K562 (cell line): Measurements from ENCODE around the gene FAM118B. TPM values are rescaled to one million over a fixed set of nuclear protein-coding genes. Genes with fewer than 3 reads are reported as not detected.

ENCODE experiments used
- AFF1 ChIP-seq, 2 experiments: fragments of 450-650 bp; IDR thresholded peaks; 2 replicates each; pipeline ENCODE4 v1.6.1; 2018; ENCODE audit warnings: mild to moderate bottlenecking in 2 of 2, low read depth in 1 of 2; ENCODE audit not compliant: partially characterized antibody in 2 of 2
- CBX5 ChIP-seq: IDR thresholded peaks from 2 replicates; pipeline ENCODE4 v1.6.1; 2014; ENCODE audit warnings: low read depth, borderline replicate concordance
- CREB3L1 ChIP-seq: fragments of 450-650 bp; IDR thresholded peaks from 2 replicates; pipeline ENCODE4 v1.6.1; 2014; ENCODE audit warnings: low read depth, mild to moderate bottlenecking, moderate library complexity, borderline replicate concordance
- FOXK2 ChIP-seq, 2 experiments: fragments of 450-650 bp; IDR thresholded peaks in 1 of 2; conservative IDR thresholded peaks in 1 of 2; 2 replicates each; pipeline ENCODE4 v1.6.1; 2016; ENCODE audit warnings: low read depth in 2 of 2, mild to moderate bottlenecking in 1 of 2
- HES1 ChIP-seq: fragments of 450-650 bp; IDR thresholded peaks from 2 replicates; pipeline ENCODE4 v1.6.1; 2016; ENCODE audit warnings: low read depth, mild to moderate bottlenecking, moderate library complexity
- MAX ChIP-seq: sonication (generic); formaldehyde crosslinking; IDR thresholded peaks from 2 replicates; pipeline ENCODE4 v1.9.0; 2022; ENCODE audit warnings: mild to moderate bottlenecking, missing genetic modification reagents
- MED1 ChIP-seq: sonication (generic); formaldehyde crosslinking; IDR thresholded peaks from 2 replicates; pipeline ENCODE4 v1.8.1; 2023; ENCODE audit warnings: missing genetic modification reagents, borderline replicate concordance
- PATZ1 ChIP-seq: fragments of 250-450 bp; sonication (Bioruptor Pico); IDR thresholded peaks from 2 replicates; pipeline ENCODE4 v1.5.0; 2020; ENCODE audit warnings: mild to moderate bottlenecking, borderline replicate concordance
- PHF20 ChIP-seq: fragments of 450-650 bp; IDR thresholded peaks from 2 replicates; pipeline ENCODE4 v1.6.1; 2018; ENCODE audit not compliant: partially characterized antibody
- THAP12 ChIP-seq: fragments of 250-450 bp; sonication (Bioruptor Pico); IDR thresholded peaks from 2 replicates; pipeline ENCODE4 v1.9.0; 2021; ENCODE audit warnings: mild to moderate bottlenecking, inconsistent platforms
- ZNF121 ChIP-seq: sonication (generic); formaldehyde crosslinking; conservative IDR thresholded peaks from 2 replicates; pipeline ENCODE4 v1.8.0; 2022; ENCODE audit warnings: missing genetic modification reagents
- ZNF133 ChIP-seq: fragments of 250-450 bp; sonication (Bioruptor Pico); IDR thresholded peaks from 2 replicates; pipeline ENCODE4 v1.4.0; 2020; ENCODE audit warnings: mild to moderate bottlenecking
- polyA plus RNA-seq, 8 experiments: library from polyadenylated mRNA; depleted of rRNA in 4 of 8; stranded (reverse) in 5 of 8; unstranded in 3 of 8; fragments of >200 nt; fragmentation: Nextera tagmentation in 2 of 8; fragmentation: Illumina TruSeq in 1 of 8; extraction: Ambion mirVana in 2 of 8; extraction: Trizol in 1 of 8; gene quantifications; 2 replicates each; pipeline versions ENCODE4 v1.2.1 to v1.2.3, GENCODE V29; 2011 to 2014; ENCODE audit warnings: inconsistent platforms in 1 of 8, missing spikeins in 1 of 8
- total RNA-seq, 7 experiments: library from RNA; depleted of rRNA in 6 of 7; stranded (reverse); fragments of >200 nt in 6 of 7; fragmentation: Illumina TruSeq in 2 of 7; extraction: Trizol in 2 of 7; gene quantifications; 2 replicates each; pipeline versions ENCODE4 v1.2.1 to v1.2.3, GENCODE V29; 2011 to 2021; ENCODE audit warnings: low replicate concordance in 1 of 7

Gene FAM118B
- total and polyA plus RNA-seq, 9 of the 15 experiments (the other 6 are each of a cell fraction or from before 2014, with no cell fraction given) = 12.0 to 49.0 (median 22.1) TPM

GRCh38 chr11:126268708-126269579 lies 57.4 kb downstream of the FAM118B start, which contains the start of the genes FOXRED1 and SRPRA (continued):
- TF ChIP-seq CBX5 (no peak), MAX (CRISPR knock-in tag) (peak; percentile 65), HES1 (no peak), PATZ1 (CRISPR knock-in tag) (no peak), AFF1 (IDR thresholded peaks at IDR 0.05; ENCODE audit: low read depth in 1 of 2, partially characterized antibody in 2 of 2) (no peak), THAP12 (CRISPR knock-in tag) (peak; percentile 69), CREB3L1 (peak; percentile 97), MED1 (CRISPR knock-in tag) (no peak), ZNF121 (CRISPR knock-in tag) (no peak), FOXK2 (conservative IDR thresholded peaks at IDR 0.05 in 1 of 2, IDR thresholded peaks at IDR 0.05 in 1 of 2; ENCODE audit: low read depth in 2 of 2) (peak in 1 of 2 experiments; percentile 66; a peak in 2 of 4 replicates), ZNF133 (no peak), PHF20 (peak; percentile 91)
